GM12878 (cell line): ENCODE measurements around the gene TMEM98. TPM values are rescaled to one million over a fixed set of nuclear protein-coding genes. Genes with fewer than 3 reads are reported as not detected.

Source experiments
- ATAC-seq: fragments of 200-7000 bp; cut with Tn5 transposase; 3 replicates; pipeline ENCODE4 v1.9.1; 2020; ENCODE audit warnings: mild to moderate bottlenecking, moderate library complexity
- BruUV-seq: library from RNA; stranded (reverse); fragments of 400-500 nt; replicated peaks from 2 replicates; lab custom pipeline; 2021; lab: Mats Ljungman, UMichigan
- CTCF ChIA-PET: fragments of 300-600 bp; sonication (Branson Sonifier 250); formaldehyde crosslinking; extraction: SDS; loops from one replicate; lab custom pipeline; 2021; ENCODE audit warnings: inconsistent platforms; lab: Yijun Ruan, JAX
- POLR2A ChIA-PET: fragments of 350-600 bp; formaldehyde crosslinking; extraction: SDS; loops from one replicate; lab custom pipeline; 2021; ENCODE audit warnings: inconsistent platforms; lab: Charles Lee
- RAD21 ChIA-PET: fragments of 300-600 bp; sonication (Branson Sonifier 250); formaldehyde crosslinking; loops from one replicate; lab custom pipeline; 2023; ENCODE audit warnings: antibody characterized with exemption; ENCODE audit not compliant: unreplicated experiment; lab: Charles Lee
- SMC1A ChIA-PET: fragments of 300-600 bp; sonication (Branson Sonifier 250); formaldehyde crosslinking; loops from one replicate; lab custom pipeline; 2023; ENCODE audit not compliant: unreplicated experiment, uncharacterized antibody; lab: Charles Lee
- DNase-seq: peaks from one replicate; pipeline ENCODE4 v3.0.0-alpha.2; 2011; ENCODE audit warnings: low read depth, low spot score
- FAIRE-seq: peaks from 3 replicates; lab custom pipeline; 2011; peaks lifted over from hg19 to GRCh38; lab: Jason Lieb, UNC
- H2AFZ ChIP-seq: 2 replicates; pipeline ENCODE4 v1.6.0; 2011; ENCODE audit warnings: low read depth, low read length, control low read depth; ENCODE audit not compliant: control insufficient read depth
- H3K27ac ChIP-seq: 2 replicates; pipeline ENCODE4 v1.5.1; 2011; ENCODE audit warnings: control low read depth; ENCODE audit not compliant: control insufficient read depth, insufficient read depth
- H3K27me3 ChIP-seq, 2 experiments: replicated peaks in 1 of 2; 2 replicates each; pipeline versions ENCODE4 v1.6.0 to v1.6.1; 2011; ENCODE audit warnings: low read length in 1 of 2; ENCODE audit not compliant: control insufficient read depth in 2 of 2, insufficient read depth in 2 of 2
- H3K36me3 ChIP-seq, 2 experiments: 2 replicates each; pipeline ENCODE4 v1.5.1; 2011; ENCODE audit warnings: low read length in 1 of 2; ENCODE audit not compliant: control insufficient read depth in 2 of 2, insufficient read depth in 2 of 2
- H3K4me1 ChIP-seq: 2 replicates; pipeline ENCODE4 v1.6.1; 2011; ENCODE audit warnings: mild to moderate bottlenecking, low read length, moderate library complexity, mixed read lengths; ENCODE audit not compliant: control insufficient read depth, insufficient read depth
- H3K4me2 ChIP-seq: 2 replicates; pipeline ENCODE4 v1.6.0; 2011; ENCODE audit warnings: control low read depth; ENCODE audit not compliant: control insufficient read depth, insufficient read depth
- H3K4me3 ChIP-seq: fragments of 200-600 bp; sonication (generic); 2 replicates; pipeline ENCODE4 v1.5.1; 2016
- H3K79me2 ChIP-seq: 2 replicates; pipeline ENCODE4 v1.6.0; 2011; ENCODE audit warnings: low read length; ENCODE audit not compliant: control insufficient read depth, insufficient read depth
- H3K9ac ChIP-seq: 2 replicates; pipeline ENCODE4 v1.8.0; 2011; ENCODE audit warnings: low read length, control low read depth, mixed read lengths; ENCODE audit not compliant: control insufficient read depth, insufficient read depth
- H3K9me3 ChIP-seq: replicated peaks from 3 replicates; pipeline ENCODE4 v1.5.1; 2011; ENCODE audit warnings: mild to moderate bottlenecking, low read length; ENCODE audit not compliant: control insufficient read depth, insufficient read depth
- H4K20me1 ChIP-seq: 2 replicates; pipeline ENCODE4 v1.6.0; 2011; ENCODE audit not compliant: control insufficient read depth, insufficient read depth
- BHLHE40 ChIP-seq, 2 experiments: fragments of 450-650 bp in 1 of 2; IDR thresholded peaks; 2 replicates each; pipeline ENCODE4 v1.6.1; 2011 to 2017; ENCODE audit warnings: low read depth in 2 of 2, borderline replicate concordance in 1 of 2, improper control_type of control experiment in 1 of 2, low read length in 1 of 2, mild to moderate bottlenecking in 1 of 2
- BRCA1 ChIP-seq: IDR thresholded peaks from 2 replicates; pipeline ENCODE4 v1.6.1; 2011; ENCODE audit warnings: low read depth, low read length, improper control_type of control experiment
- CEBPB ChIP-seq, 2 experiments: fragments of 150-350 bp in 1 of 2; IDR thresholded peaks; 2 replicates each; pipeline ENCODE4 v1.6.1; 2012 to 2014; ENCODE audit warnings: low read depth in 2 of 2, low read length in 2 of 2, borderline replicate concordance in 1 of 2, inconsistent platforms in 1 of 2
- CHD4 ChIP-seq: fragments of 200-600 bp; sonication (generic); IDR thresholded peaks from 2 replicates; pipeline ENCODE4 v1.6.1; 2016; ENCODE audit warnings: mild to moderate bottlenecking
- EED ChIP-seq: sonication (generic); IDR thresholded peaks from 2 replicates; pipeline ENCODE4 v1.6.1; 2016; ENCODE audit warnings: antibody characterized with exemption, low read depth
- ELK1 ChIP-seq: IDR thresholded peaks from 2 replicates; pipeline ENCODE4 v1.6.1; 2012; ENCODE audit warnings: low read depth, low read length, improper control_type of control experiment
- ETV6 ChIP-seq, 2 experiments: fragments of 450-650 bp in 1 of 2; IDR thresholded peaks in 1 of 2; conservative IDR thresholded peaks in 1 of 2; 2 replicates each; pipeline ENCODE4 v1.6.1; 2014; ENCODE audit warnings: antibody characterized with exemption in 1 of 2, borderline replicate concordance in 1 of 2, low read depth in 1 of 2, mild to moderate bottlenecking in 1 of 2, moderate library complexity in 1 of 2
- FOXK2 ChIP-seq: fragments of 450-650 bp; IDR thresholded peaks from 2 replicates; pipeline ENCODE4 v1.6.1; 2017; ENCODE audit warnings: mild to moderate bottlenecking, moderate library complexity
- IRF4 ChIP-seq: IDR thresholded peaks from 2 replicates; pipeline ENCODE4 v1.6.1; 2011; ENCODE audit warnings: low read depth, low read length
- MTA2 ChIP-seq: fragments of 450-650 bp; IDR thresholded peaks from 2 replicates; pipeline ENCODE4 v1.6.1; 2016; ENCODE audit warnings: low read depth, mild to moderate bottlenecking, moderate library complexity
- MXI1 ChIP-seq: fragments of 150-350 bp; IDR thresholded peaks from 2 replicates; pipeline ENCODE4 v1.6.1; 2011; ENCODE audit warnings: low read depth, mild to moderate bottlenecking, inconsistent platforms, low read length, improper control_type of control experiment
- MYC ChIP-seq: IDR thresholded peaks from 2 replicates; pipeline ENCODE4 v1.6.1; 2011; ENCODE audit warnings: mild to moderate bottlenecking, low read length, moderate library complexity, inconsistent platforms; ENCODE audit not compliant: insufficient read depth, insufficient replicate concordance, insufficient read length, severe bottlenecking
- NBN ChIP-seq: fragments of 450-650 bp; IDR thresholded peaks from 2 replicates; pipeline ENCODE4 v1.6.1; 2016
- NFIC ChIP-seq: IDR thresholded peaks from 2 replicates; pipeline ENCODE4 v1.6.1; 2012; ENCODE audit warnings: low read depth, mild to moderate bottlenecking, inconsistent platforms, low read length, moderate library complexity
- POLR2AphosphoS2 ChIP-seq: IDR thresholded peaks from 2 replicates; pipeline ENCODE4 v1.6.1; 2011; ENCODE audit warnings: low read depth, mild to moderate bottlenecking, low read length, improper control_type of control experiment, moderate library complexity
- RELA ChIP-seq: fragments of 450-650 bp; IDR thresholded peaks from 2 replicates; pipeline ENCODE4 v1.8.0; 2014; ENCODE audit warnings: borderline replicate concordance; ENCODE audit not compliant: partially characterized antibody
- WRNIP1 ChIP-seq: IDR thresholded peaks from 2 replicates; pipeline ENCODE4 v1.6.1; 2011; ENCODE audit warnings: low read depth, low read length, improper control_type of control experiment, borderline replicate concordance
- ZBTB11 ChIP-seq: fragments of 450-650 bp; formaldehyde crosslinking; IDR thresholded peaks from 2 replicates; pipeline ENCODE4 v1.5.0; 2022; ENCODE audit warnings: mild to moderate bottlenecking, missing genetic modification characterization
- ZNF24 ChIP-seq: fragments of 450-650 bp; IDR thresholded peaks from 2 replicates; pipeline ENCODE4 v1.6.1; 2017; ENCODE audit warnings: antibody characterized with exemption, mild to moderate bottlenecking
- WGBS: methylation state at CpG from one replicate; pipeline ENCODE4 v1.1.6; 2016; ENCODE audit warnings: low lambda C conversion rate; ENCODE audit not compliant: insufficient replicate concordance, insufficient coverage; ENCODE audit errors: missing lambda C conversion rate; 5-methylcytosine and 5-hydroxymethylcytosine counted together
- in situ Hi-C: fragments of 300-500 bp; cut with MboI; formaldehyde crosslinking; loops from 9 replicates; pipeline ENCODE4 v1.14.3; 2018; ENCODE audit warnings: mixed read lengths
- intact Hi-C: fragments of 100-400 bp; cut with micrococcal nuclease; formaldehyde crosslinking; loops from one replicate; pipeline ENCODE4 v1.14.2; 2022; ENCODE audit not compliant: unreplicated experiment
- polyA plus RNA-seq, 11 experiments: library from polyadenylated mRNA; depleted of rRNA in 4 of 11; unstranded in 6 of 11; stranded (reverse) in 5 of 11; fragments of >200 nt; fragmentation: Nextera tagmentation in 4 of 11; fragmentation: Illumina TruSeq in 1 of 11; extraction: Ambion mirVana in 4 of 11; extraction: Trizol in 1 of 11; gene quantifications; 1 replicate in 1 of 11; 2 replicates in 10 of 11; pipeline versions ENCODE4 v1.2.1 to v1.2.3, GENCODE V29; 2011 to 2016; ENCODE audit warnings: inconsistent platforms in 2 of 11, missing spikeins in 2 of 11, low read depth in 1 of 11
- total RNA-seq, 4 experiments: library from RNA; depleted of rRNA in 3 of 4; stranded (reverse); fragments of >200 nt in 3 of 4; fragmentation: Illumina TruSeq in 1 of 4; extraction: Trizol in 1 of 4; gene quantifications; 2 replicates each; pipeline versions ENCODE4 v1.2.1 to v1.2.3, GENCODE V29; 2013 to 2021

The TMEM98 gene
- total and polyA plus RNA-seq, 10 of the 15 experiments (the other 5 are each of a cell fraction or from before 2014, with no cell fraction given), result 0.04 to 0.73 (median 0.13) TPM; not detected in 3

DNA sequence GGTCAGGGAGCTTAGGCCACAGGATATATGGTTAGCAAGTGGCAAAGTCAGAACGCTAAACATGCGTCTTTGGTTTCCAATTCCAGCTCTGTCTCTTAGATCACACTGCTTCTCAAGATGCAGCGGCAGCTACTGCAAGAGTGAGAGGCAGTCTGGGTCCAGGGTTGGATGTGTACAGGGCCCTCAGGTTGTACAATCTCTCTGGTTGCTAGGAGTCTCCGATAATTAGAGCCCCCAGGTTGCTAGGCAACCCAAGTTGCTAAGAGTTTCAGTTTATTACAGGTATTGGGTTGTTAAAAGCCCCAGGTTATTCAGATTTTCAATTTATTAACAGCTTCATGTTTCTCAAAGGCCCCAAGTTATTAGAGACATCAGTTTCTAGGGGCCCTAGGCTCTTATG is 48.2 kb downstream of the TMEM98 start (continued):
- TF ChIP-seq ZNF24 (no peak), FOXK2 (no peak)

GRCh38 chr17:32976605-32977004 is 48.7 kb downstream of the TMEM98 start:
- in situ Hi-C loops, result no loop called here
- no TSS peak for BruUV-seq
- ChIA-PET SMC1A (no interaction called here), CTCF (interaction anchor here (1.3 to 1.4 kb wide), 2 partner anchors 21 to 36 kb away, joined by 3 to 7 read pairs; no protein-coding TSS in a partner anchor)
- H2AFZ ChIP-seq, result no peak overlapping the region
- H3K9ac ChIP-seq, result no peak overlapping the region
- no peaks in the 10 kb centered on the region; the same call in 2 of the 3 replicates for H3K9me3 ChIP-seq
- TF ChIP-seq MTA2 (no peak), EED (no peak), BHLHE40 (IDR thresholded peaks at IDR 0.05; ENCODE audit: borderline replicate concordance in 1 of 2, low read depth in 2 of 2, low read length in 1 of 2) (no peak), ETV6 (conservative IDR thresholded peaks at IDR 0.05 in 1 of 2, IDR thresholded peaks at IDR 0.05 in 1 of 2; ENCODE audit: borderline replicate concordance in 1 of 2, low read depth in 1 of 2) (no peak), WRNIP1 (no peak), FOXK2 (no peak), NBN (no peak), BRCA1 (no peak), CEBPB (IDR thresholded peaks at IDR 0.05; ENCODE audit: borderline replicate concordance in 1 of 2, low read depth in 2 of 2, low read length in 2 of 2) (no peak), RELA (no peak), IRF4 (no peak), CHD4 (no peak), POLR2AphosphoS2 (no peak), ZBTB11 (CRISPR knock-in tag) (no peak), NFIC (no peak), MXI1 (no peak), ELK1 (no peak), MYC (no peak)
- TF ChIP-seq, all 136 proteins: peak for 0
- intact Hi-C loops, result no loop called here
- H4K20me1 ChIP-seq, result no peaks in the 10 kb centered on the region
- FAIRE-seq, result no peak
- no peaks in the 10 kb centered on the region for H3K36me3 ChIP-seq
- no peak overlapping the region for H3K4me2 ChIP-seq
- DNase-seq, result no peak
- no peaks in the 10 kb centered on the region for H3K27me3 ChIP-seq
- H3K27ac ChIP-seq, result no peak overlapping the region
- no peak for ATAC-seq
- RAD21 ChIA-PET, result no interaction called here
- whole genome bisulfite sequencing, result 79% methylated on average over 1 of the region's 1 CpG
- H3K4me1 ChIP-seq, result no peaks in the 10 kb centered on the region
- no peak overlapping the region for H3K4me3 ChIP-seq
- no peaks in the 10 kb centered on the region for H3K79me2 ChIP-seq
- POLR2A ChIA-PET, result no interaction called here
